Small intestine (tissue), 7 donors: Measurements from ENCODE around the gene NDE1. TPM values are rescaled to one million over a fixed set of nuclear protein-coding genes. Genes with fewer than 3 reads are reported as not detected.
"Not testable (repeated sequence)": the region's sequence is repeated elsewhere in the genome, so short reads cannot be mapped to it uniquely, and the experiment has no call there.

Experiments
- DNase-seq, 2 donors: peaks; one replicate each; pipeline versions ENCODE4 v3.0.0 to v3.0.0-alpha.2; 2013
- FAIRE-seq: peaks from 2 replicates; lab custom pipeline; 2012; peaks lifted over from hg19 to GRCh38; lab: Jason Lieb, UNC
- H3K27ac ChIP-seq, 3 donors: one replicate each; pipeline ENCODE4 v1.5.1; 2013; ENCODE audit warnings: low read length in 2 of 3, mild to moderate bottlenecking in 2 of 3, control low read depth in 1 of 3, inconsistent platforms in 1 of 3, low read depth in 1 of 3, moderate library complexity in 1 of 3
- H3K27me3 ChIP-seq, 3 donors: one replicate each; pipeline ENCODE4 v1.6.1; 2013; ENCODE audit warnings: low read length in 3 of 3, inconsistent platforms in 1 of 3; ENCODE audit not compliant: control insufficient read depth in 3 of 3, insufficient read depth in 3 of 3
- H3K36me3 ChIP-seq, 3 donors: one replicate each; pipeline ENCODE4 v1.6.1; 2013; ENCODE audit warnings: low read length in 3 of 3, inconsistent platforms in 1 of 3, low read depth in 1 of 3, mild to moderate bottlenecking in 1 of 3, moderate library complexity in 1 of 3; ENCODE audit not compliant: control insufficient read depth in 3 of 3, insufficient read depth in 2 of 3
- H3K4me1 ChIP-seq, 3 donors: one replicate each; pipeline ENCODE4 v1.6.1; 2013; ENCODE audit warnings: low read length in 2 of 3, inconsistent platforms in 1 of 3, low read depth in 1 of 3, mild to moderate bottlenecking in 1 of 3, moderate library complexity in 1 of 3; ENCODE audit not compliant: control insufficient read depth in 3 of 3, insufficient read depth in 2 of 3
- H3K4me3 ChIP-seq, 3 donors: one replicate each; pipeline ENCODE4 v1.5.1; 2013; ENCODE audit warnings: low read length in 3 of 3, control low read depth in 1 of 3, inconsistent platforms in 1 of 3, low read depth in 1 of 3, mild to moderate bottlenecking in 1 of 3, moderate library complexity in 1 of 3
- H3K9me3 ChIP-seq, 2 donors: one replicate each; pipeline ENCODE4 v1.6.1; 2013; ENCODE audit warnings: low read depth in 1 of 2, low read length in 1 of 2; ENCODE audit not compliant: control insufficient read depth in 2 of 2, insufficient read depth in 1 of 2
- WGBS, 3 donors: extraction: QIAGEN DNeasy Blood & Tissue Kit; methylation state at CpG; one replicate each; pipeline ENCODE4 v1.1.7; 2013; 5-methylcytosine and 5-hydroxymethylcytosine counted together
- polyA plus RNA-seq, 4 donors: library from polyadenylated mRNA; stranded (reverse) in 3 of 4; unstranded in 1 of 4; fragments of 200-250 nt in 3 of 4; fragments of 120-200 nt in 1 of 4; gene quantifications; one replicate each; pipeline versions ENCODE4 v1.2.1 to v1.2.3, GENCODE V29; 2013
- donor health status: healthy with polysubstance abuse.
- donor health status: control.
- donor health status: control.
- donor health status: Bipolar disorder and iron deficiency.
- donor health status: healthy.

The NDE1 gene
- polyA plus RNA-seq, 4 donors: 5.8 to 21.7 (median 14.4) TPM

DNA sequence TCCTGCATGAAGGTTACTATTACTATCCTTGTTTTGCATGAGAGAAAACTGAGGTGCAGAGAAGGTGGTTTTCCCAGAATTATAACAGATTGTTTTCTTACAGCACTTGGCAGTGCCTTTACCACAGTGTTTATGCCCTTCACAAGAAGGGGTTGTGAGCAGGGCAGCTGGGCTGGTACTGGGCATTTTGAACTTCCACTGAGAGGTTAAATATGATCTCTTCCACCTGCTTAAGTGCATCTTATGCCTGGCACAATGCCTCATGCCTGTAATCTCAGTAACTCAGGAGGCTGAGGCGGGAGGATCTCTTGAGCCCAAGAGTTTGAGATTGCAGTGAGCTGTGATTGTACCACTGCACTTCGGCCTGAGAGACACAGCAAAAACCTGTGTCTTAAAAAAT, 36.2 kb downstream of the NDE1 start:
- Histone ChIP-seq H3K27ac (no peak overlapping the region), H3K27me3 (no peaks in the 10 kb centered on the region), H3K4me1 (no peaks in the 10 kb centered on the region), H3K36me3 (peaks cover 10 to 36% (median 16%) of the 10 kb centered on the region in 3 donors), H3K4me3 (no peak overlapping the region), H3K9me3 (no peaks in the 10 kb centered on the region)
- FAIRE-seq: no peak
- 90 to 100% (median 93%) methylated on average over 2 of the region's 2 CpGs for WGBS, 3 donors
- DNase-seq: no peak

- no peaks in the 10 kb centered on the region for H3K9me3 ChIP-seq
Measured at GRCh38 chr16:15689290-15689689, 39.2 kb downstream of the NDE1 start.

GRCh38 chr16:15690296-15690695, 40.3 kb downstream of the NDE1 start:
- Histone ChIP-seq H3K27ac (no peak overlapping the region), H3K4me3 (no peak overlapping the region), H3K9me3 (no peaks in the 10 kb centered on the region), H3K36me3 (peaks cover 12 to 62% (median 22%) of the 10 kb centered on the region in 3 donors), H3K4me1 (no peaks in the 10 kb centered on the region), H3K27me3 (no peaks in the 10 kb centered on the region)
- DNase-seq (no peak), FAIRE-seq (no peak)
- WGBS, 3 donors: 79 to 89% (median 84%) methylated on average over 3 of the region's 3 CpGs

More at GRCh38 chr16:15689290-15689689, 39.2 kb downstream of the NDE1 start:
- 97 to 99% (median 99%) methylated on average over 3 of the region's 3 CpGs for WGBS, 3 donors
- H3K27ac ChIP-seq: no peak overlapping the region
- H3K27me3 ChIP-seq: no peaks in the 10 kb centered on the region
- peaks cover 12 to 57% (median 20%) of the 10 kb centered on the region in 3 donors for H3K36me3 ChIP-seq
- H3K4me3 ChIP-seq: no peak overlapping the region
- no peaks in the 10 kb centered on the region for H3K4me1 ChIP-seq
- FAIRE-seq (no peak), DNase-seq (no peak)

GRCh38 chr16:15691046-15691445, 41.0 kb downstream of the NDE1 start:
- FAIRE-seq (no peak), DNase-seq (no peak)
- no peak overlapping the region for H3K27ac ChIP-seq
- H3K4me1 ChIP-seq: no peaks in the 10 kb centered on the region
- H3K4me3 ChIP-seq: no peak overlapping the region
- peaks cover 12 to 61% (median 22%) of the 10 kb centered on the region in 3 donors for H3K36me3 ChIP-seq
- H3K9me3 ChIP-seq: no peaks in the 10 kb centered on the region
- H3K27me3 ChIP-seq: no peaks in the 10 kb centered on the region
- 94 to 97% (median 94%) methylated on average over 10 of the region's 10 CpGs for WGBS, 3 donors

- FAIRE-seq, H3K4me3 ChIP-seq, H3K27me3 ChIP-seq, H3K9me3 ChIP-seq, H3K27ac ChIP-seq, H3K4me1 ChIP-seq, DNase-seq: not testable (repeated sequence)
- H3K36me3 ChIP-seq: peaks cover 14 to 64% (median 21%) of the 10 kb centered on the region in 3 donors
- WGBS, 3 donors: 87 to 100% (median 100%) methylated on average over 1 of the region's 1 CpG
Measured at GRCh38 chr16:15692508-15692907, 42.5 kb downstream of the NDE1 start.

DNA sequence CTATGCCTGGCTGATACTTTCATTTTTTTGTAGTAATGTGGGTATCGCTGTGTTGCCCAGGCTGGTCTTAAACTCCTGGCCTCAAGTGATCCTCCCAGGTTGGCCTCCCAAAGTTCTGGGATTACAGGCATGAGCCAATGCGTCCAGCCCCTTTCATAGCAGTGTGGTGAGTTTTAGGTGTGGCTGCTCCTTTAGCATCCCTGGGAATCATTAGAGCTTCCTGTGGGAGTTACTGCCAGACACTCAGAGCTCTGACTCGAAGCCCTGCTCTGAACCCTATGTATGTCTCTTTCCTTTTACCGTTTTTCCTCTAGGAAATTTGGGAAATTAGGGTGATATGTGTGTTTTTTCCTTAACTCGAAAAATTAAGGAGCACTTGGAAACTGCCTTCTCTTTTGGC, 44.5 kb downstream of the NDE1 start:
- Histone ChIP-seq H3K27me3 (no peaks in the 10 kb centered on the region), H3K27ac (no peak overlapping the region), H3K36me3 (peaks cover 10 to 73% (median 20%) of the 10 kb centered on the region in 3 donors), H3K9me3 (no peaks in the 10 kb centered on the region), H3K4me1 (no peaks in the 10 kb centered on the region), H3K4me3 (no peak overlapping the region)
- WGBS, 3 donors: 94 to 97% (median 96%) methylated on average over 5 of the region's 5 CpGs
- FAIRE-seq: no peak
- DNase-seq: no peak

GRCh38 chr16:15699819-15700218, 49.8 kb downstream of the NDE1 start:
- Histone ChIP-seq H3K4me3 (no peak overlapping the region), H3K36me3 (peaks cover 8 to 44% (median 24%) of the 10 kb centered on the region in 3 donors), H3K4me1 (no peaks in the 10 kb centered on the region), H3K27me3 (no peaks in the 10 kb centered on the region), H3K27ac (no peak overlapping the region), H3K9me3 (no peaks in the 10 kb centered on the region)
- 94 to 98% (median 96%) methylated on average over 12 of the region's 12 CpGs for WGBS, 3 donors
- DNase-seq (no peak), FAIRE-seq (no peak)

- H3K27ac ChIP-seq: no peak overlapping the region
Measured at GRCh38 chr16:15701367-15701766, 51.3 kb downstream of the NDE1 start.

More at GRCh38 chr16:15701367-15701766, 51.3 kb downstream of the NDE1 start:
- FAIRE-seq (no peak), DNase-seq (no peak)
- H3K9me3 ChIP-seq: no peaks in the 10 kb centered on the region
- H3K36me3 ChIP-seq: peaks cover 7 to 44% (median 22%) of the 10 kb centered on the region in 3 donors
- H3K4me3 ChIP-seq: no peak overlapping the region
- 89 to 94% (median 93%) methylated on average over 6 of the region's 6 CpGs for WGBS, 3 donors
- H3K27me3 ChIP-seq: no peaks in the 10 kb centered on the region
- no peaks in the 10 kb centered on the region for H3K4me1 ChIP-seq
